ENCODE data around the gene CACNA1I. TPM values are rescaled to one million over a fixed set of nuclear protein-coding genes. Genes with fewer than 3 reads are reported as not detected.

Gene CACNA1I
- total RNA-seq, 1 experiment from 2014 or later: 0.03 TPM

DNA sequence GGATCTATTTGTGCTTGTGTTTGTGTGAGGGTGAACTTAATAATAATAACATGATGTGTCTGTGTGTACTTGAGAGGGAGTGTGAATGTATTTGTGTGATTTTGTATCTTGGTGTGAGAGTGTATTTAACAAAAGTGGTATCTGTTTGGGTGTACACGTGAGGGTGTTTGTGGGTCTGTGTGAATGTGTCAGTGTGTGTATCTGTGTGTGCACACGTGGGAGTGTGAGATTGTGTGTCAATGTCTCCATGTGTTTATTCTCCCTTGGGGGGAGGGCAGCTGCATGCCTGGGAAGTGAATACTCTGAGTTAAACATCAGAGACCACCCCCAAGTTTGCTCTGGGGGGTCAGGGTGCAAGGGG, 23.0 kb upstream of the CACNA1I start:
- H3K27me3 ChIP-seq (replicated peaks): peaks cover 27% of the 10 kb centered on the region
- H3K9me3 ChIP-seq (replicated peaks): no peaks in the 10 kb centered on the region
- H3K4me1 ChIP-seq (replicated peaks): no peaks in the 10 kb centered on the region
- no peaks in the 10 kb centered on the region for H3K36me3 ChIP-seq
- DNase-seq (ENCODE audit: low read depth in 1 of 2, low spot score in 2 of 2): no peak
- H3K27ac ChIP-seq: no peak overlapping the region
- H3K4me3 ChIP-seq: no peak overlapping the region

DNA sequence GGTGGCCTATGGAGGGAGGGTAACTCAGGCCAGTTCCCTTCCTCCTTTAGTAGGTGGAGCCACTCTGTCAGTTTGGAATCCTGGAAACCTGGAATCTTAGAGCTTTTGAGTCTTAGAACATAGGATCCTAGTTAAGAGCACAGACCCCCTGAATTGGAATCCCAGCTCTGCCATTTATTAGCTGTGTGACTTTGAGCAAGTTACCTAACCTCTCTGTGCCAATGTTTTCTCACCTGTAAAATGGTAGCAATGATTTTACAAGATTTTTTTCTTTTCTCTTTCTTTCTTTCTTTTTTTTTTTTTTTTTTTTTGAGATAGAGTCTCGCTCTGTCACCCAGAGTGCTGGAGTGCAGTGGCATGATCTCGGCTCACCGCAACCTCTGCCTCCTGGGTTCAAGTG, 17.1 kb upstream of the CACNA1I start:
- Histone ChIP-seq H3K27me3 (replicated peaks) (peaks cover 40% of the 10 kb centered on the region), H3K36me3 (no peaks in the 10 kb centered on the region), H3K4me3 (no peak overlapping the region), H3K4me1 (replicated peaks) (no peaks in the 10 kb centered on the region), H3K9me3 (replicated peaks) (no peaks in the 10 kb centered on the region), H3K27ac (no peak overlapping the region)
- no peak for DNase-seq (ENCODE audit: low read depth in 1 of 2, low spot score in 2 of 2)

DNA sequence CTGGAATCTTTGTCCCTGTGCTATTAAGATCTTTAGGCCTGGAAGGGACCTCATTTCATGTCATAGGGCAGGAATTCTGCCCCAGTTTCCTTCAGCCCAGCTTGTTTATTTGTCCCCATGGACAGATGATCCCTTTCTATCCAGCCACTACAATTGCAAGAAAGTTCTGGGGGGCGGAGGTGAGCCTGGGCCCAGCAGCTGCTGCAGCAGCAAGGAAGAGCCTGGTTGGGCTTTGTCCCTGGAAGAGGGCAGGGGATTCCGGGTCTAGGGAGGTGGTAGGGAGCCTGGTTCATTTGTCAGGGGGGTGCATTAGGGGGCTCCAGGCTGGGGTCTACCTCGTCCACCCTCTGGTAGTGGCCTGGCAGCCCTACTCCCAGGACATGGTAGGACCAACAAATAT, 16.4 kb upstream of the CACNA1I start:
- Histone ChIP-seq H3K36me3 (no peaks in the 10 kb centered on the region), H3K27me3 (replicated peaks) (peaks cover 47% of the 10 kb centered on the region)
- DNase-seq (ENCODE audit: low read depth in 1 of 2, low spot score in 2 of 2): no peak

DNA sequence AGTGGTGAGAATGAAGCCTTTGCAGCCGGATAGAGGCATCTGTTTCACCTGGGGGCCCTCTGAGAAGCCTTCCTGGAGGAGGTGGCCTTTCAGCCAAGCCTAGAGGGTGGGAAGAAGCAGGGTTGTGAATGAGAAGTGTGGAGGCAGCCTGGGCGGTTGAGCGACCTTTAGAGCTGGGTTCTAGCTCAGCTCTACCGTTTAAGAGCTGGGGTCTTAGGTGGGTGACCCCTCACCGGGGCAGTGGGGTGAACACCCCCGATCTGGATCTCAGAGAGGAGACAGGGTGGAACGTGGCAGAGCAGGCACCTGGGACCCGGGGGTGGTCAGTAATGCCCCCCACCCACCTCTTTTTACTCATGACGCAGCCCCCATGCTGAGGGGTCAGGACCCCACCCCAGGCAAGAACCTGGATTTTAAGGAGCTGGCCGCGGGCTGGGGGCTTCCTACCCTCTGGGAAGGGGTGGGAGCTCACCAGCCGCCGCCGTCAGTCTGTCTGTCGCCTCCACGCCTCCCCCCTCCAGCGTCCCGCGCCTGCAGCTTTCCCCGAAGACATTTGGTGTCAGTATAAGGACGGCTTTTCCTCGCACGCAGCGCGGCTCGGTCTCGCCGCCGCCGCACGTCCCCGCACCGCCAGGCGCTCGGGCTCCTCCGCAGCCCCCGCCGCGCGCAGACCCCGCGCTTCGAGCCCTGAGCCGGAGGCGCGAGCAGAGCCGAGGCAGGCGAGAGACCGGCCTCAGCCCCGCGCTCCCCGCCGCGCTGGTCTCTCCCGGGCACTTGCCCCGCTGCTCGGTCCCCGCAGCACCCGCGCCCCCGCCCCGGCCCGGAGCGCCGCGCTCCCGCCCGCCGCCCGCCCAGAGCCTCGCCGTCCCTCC, 13.3 kb upstream of the CACNA1I start:
- Histone ChIP-seq H3K36me3 (no peaks in the 10 kb centered on the region), H3K27ac (no peak overlapping the region), H3K27me3 (replicated peaks) (peaks cover 45% of the 10 kb centered on the region), H3K4me3 (no peak overlapping the region), H3K4me1 (replicated peaks) (no peaks in the 10 kb centered on the region), H3K9me3 (replicated peaks) (no peaks in the 10 kb centered on the region)
- DNase-seq (ENCODE audit: low read depth in 1 of 2, low spot score in 2 of 2): no peak

More for the DNA sequence above, 16.4 kb upstream of the CACNA1I start:
- no peaks in the 10 kb centered on the region for H3K9me3 ChIP-seq (replicated peaks)
- H3K27ac ChIP-seq: no peak overlapping the region
- no peak overlapping the region for H3K4me3 ChIP-seq
- no peaks in the 10 kb centered on the region for H3K4me1 ChIP-seq (replicated peaks)

DNA sequence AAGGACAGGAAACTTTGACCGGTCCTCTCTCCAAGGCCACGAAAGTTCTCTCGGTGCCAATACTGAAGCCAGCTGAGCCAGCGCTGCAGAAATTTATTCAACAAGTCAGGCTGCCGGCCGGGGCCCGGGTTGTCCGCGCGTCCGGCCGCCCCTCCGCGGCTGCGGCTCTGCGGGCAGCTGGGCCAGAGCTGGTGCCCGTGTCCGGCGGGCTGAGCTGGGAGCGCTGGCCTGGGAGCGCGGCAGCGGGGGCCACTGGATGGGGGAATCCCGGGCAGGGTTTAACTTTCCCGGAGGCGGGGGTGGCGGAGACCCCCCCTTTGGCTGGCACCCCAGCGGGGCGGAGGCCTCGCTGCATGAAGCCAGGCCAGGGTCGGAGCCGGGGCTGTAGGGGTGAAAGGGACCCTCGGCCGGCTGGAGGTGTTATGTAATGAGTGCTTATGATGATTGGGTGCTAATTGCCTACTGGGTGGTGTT, 12.3 kb upstream of the CACNA1I start:
- H3K9me3 ChIP-seq (replicated peaks): no peaks in the 10 kb centered on the region
- H3K27me3 ChIP-seq (replicated peaks): peaks cover 46% of the 10 kb centered on the region

DNA sequence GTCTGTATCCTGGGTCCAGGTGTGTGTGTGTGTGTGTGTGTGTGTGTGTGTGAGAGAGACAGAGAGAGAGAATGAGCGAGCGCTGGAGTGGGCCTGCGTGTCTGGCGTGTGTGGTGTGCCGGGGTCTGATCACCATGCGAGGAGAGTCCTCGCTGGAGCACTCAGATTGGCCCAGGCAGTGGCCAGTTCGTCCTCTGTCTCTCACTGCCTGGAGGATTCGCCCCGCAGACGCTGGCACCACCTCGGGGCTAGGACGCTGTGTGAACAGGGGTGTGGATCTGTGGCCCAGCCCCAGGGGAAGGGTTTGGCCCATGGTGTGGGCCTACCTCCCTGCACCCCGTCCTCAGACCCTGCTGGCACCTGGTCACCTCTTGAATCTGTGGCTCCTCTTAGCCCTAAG, 11.6 kb upstream of the CACNA1I start:
- H3K4me3 ChIP-seq: no peak overlapping the region
- peaks cover 46% of the 10 kb centered on the region for H3K27me3 ChIP-seq (replicated peaks)
- H3K4me1 ChIP-seq (replicated peaks): no peaks in the 10 kb centered on the region
- DNase-seq (ENCODE audit: low read depth in 1 of 2, low spot score in 2 of 2): no peak
- H3K36me3 ChIP-seq: no peaks in the 10 kb centered on the region
- H3K27ac ChIP-seq: no peak overlapping the region
- H3K9me3 ChIP-seq (replicated peaks): no peaks in the 10 kb centered on the region

More for the DNA sequence above, 12.3 kb upstream of the CACNA1I start:
- H3K4me3 ChIP-seq: no peak overlapping the region
- no peaks in the 10 kb centered on the region for H3K36me3 ChIP-seq
- no peak for DNase-seq (ENCODE audit: low read depth in 1 of 2, low spot score in 2 of 2)
- H3K27ac ChIP-seq: no peak overlapping the region
- H3K4me1 ChIP-seq (replicated peaks): no peaks in the 10 kb centered on the region

DNA sequence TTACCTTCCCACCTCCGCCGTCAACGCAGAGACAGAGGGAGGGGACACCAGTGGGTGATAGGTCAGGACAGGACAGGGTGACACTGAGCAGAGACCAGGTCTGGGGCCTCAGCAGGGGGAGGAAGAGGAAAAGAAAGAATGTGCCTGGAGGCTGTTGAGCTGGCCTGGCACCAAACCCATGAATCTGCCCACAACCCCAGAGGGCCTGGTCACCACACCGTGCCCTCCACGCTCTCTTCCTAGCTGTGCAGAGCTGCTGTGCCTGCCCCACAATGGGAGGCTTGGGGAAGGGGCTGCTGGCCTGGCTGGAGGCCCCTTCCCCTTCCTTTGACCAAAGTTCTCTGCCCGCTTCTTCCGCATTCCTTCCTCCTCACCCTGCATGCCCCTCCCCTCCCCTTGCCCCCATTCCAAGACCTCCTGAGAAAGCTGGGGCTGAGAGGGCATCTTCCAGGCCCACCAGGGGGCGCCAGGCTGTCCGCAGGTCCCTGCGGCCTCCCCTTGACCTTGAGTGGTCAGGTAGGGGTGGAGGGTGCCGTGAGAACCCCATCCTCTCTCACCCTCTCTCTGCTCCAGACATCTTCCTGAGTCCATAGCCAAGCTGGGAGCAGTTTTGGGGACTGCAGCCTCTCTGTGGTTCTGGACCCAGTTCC, 11.0 kb upstream of the CACNA1I start:
- Histone ChIP-seq H3K36me3 (no peaks in the 10 kb centered on the region), H3K4me1 (replicated peaks) (no peaks in the 10 kb centered on the region), H3K9me3 (replicated peaks) (no peaks in the 10 kb centered on the region), H3K4me3 (no peak overlapping the region), H3K27ac (no peak overlapping the region), H3K27me3 (replicated peaks) (peaks cover 46% of the 10 kb centered on the region)
- DNase-seq (ENCODE audit: low read depth in 1 of 2, low spot score in 2 of 2): peak in 1 of 2 experiments; percentile 16

DNA sequence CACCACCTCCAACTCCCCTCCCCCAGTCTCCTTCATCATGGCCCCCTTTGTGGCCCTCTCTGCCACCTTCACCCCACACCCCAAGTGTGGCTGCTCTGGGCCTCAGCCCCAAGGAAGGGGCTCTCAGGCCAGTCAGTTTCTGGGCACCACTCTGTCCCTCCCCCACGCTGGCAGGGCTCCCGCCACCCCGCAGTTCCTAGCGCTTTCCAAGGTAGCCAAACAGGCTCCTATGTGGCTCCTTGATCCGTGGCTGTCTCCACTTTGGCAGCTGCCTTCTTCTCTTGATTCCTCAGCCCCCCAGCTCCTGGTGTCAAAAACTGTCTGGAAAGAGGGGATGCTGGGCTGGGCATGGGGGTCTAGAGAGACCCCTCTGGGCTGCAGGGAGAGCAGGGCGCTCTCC, 10.4 kb upstream of the CACNA1I start:
- Histone ChIP-seq H3K4me3 (no peak overlapping the region), H3K36me3 (no peaks in the 10 kb centered on the region), H3K27me3 (replicated peaks) (peaks cover 46% of the 10 kb centered on the region), H3K9me3 (replicated peaks) (no peaks in the 10 kb centered on the region), H3K4me1 (replicated peaks) (no peaks in the 10 kb centered on the region), H3K27ac (no peak overlapping the region)
- no peak for DNase-seq (ENCODE audit: low read depth in 1 of 2, low spot score in 2 of 2)

DNA sequence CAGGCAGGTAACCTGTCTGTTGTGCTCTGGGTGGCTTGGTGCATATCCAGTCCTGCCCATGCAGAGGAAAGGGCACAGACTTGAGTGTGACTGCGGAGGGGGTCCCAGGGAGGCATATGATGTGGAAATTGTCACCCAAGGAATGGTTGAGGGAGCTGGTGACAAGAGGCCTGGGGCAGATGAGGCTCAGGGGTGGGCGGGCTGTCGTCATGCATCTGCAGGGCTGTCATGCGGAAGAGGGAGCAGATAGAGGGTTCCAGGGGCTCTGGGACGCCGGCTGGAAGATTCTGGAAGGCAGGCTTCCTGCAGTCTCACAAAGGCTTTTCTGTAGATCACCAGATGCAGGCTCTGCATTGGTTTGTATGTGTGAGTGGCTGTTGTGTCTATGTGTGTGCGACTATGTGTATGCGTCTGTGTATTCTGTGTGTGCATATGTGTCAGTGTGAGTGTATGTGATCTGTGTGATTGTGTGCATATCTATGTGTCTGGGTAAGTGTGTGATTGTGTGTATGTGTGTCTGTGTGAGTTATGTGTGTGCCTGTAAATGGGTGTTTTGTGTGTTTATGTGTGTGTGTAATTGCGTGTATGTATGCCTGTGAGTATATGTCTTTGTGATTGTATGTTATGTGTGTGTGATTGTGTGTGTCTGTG, 7.6 kb upstream of the CACNA1I start:
- peaks cover 24% of the 10 kb centered on the region for H3K27me3 ChIP-seq (replicated peaks)
- no peaks in the 10 kb centered on the region for H3K4me1 ChIP-seq (replicated peaks)
- H3K9me3 ChIP-seq (replicated peaks): no peaks in the 10 kb centered on the region
- H3K4me3 ChIP-seq: no peak overlapping the region
- no peak overlapping the region for H3K27ac ChIP-seq
- no peak for DNase-seq (ENCODE audit: low read depth in 1 of 2, low spot score in 2 of 2)
- H3K36me3 ChIP-seq: no peaks in the 10 kb centered on the region

DNA sequence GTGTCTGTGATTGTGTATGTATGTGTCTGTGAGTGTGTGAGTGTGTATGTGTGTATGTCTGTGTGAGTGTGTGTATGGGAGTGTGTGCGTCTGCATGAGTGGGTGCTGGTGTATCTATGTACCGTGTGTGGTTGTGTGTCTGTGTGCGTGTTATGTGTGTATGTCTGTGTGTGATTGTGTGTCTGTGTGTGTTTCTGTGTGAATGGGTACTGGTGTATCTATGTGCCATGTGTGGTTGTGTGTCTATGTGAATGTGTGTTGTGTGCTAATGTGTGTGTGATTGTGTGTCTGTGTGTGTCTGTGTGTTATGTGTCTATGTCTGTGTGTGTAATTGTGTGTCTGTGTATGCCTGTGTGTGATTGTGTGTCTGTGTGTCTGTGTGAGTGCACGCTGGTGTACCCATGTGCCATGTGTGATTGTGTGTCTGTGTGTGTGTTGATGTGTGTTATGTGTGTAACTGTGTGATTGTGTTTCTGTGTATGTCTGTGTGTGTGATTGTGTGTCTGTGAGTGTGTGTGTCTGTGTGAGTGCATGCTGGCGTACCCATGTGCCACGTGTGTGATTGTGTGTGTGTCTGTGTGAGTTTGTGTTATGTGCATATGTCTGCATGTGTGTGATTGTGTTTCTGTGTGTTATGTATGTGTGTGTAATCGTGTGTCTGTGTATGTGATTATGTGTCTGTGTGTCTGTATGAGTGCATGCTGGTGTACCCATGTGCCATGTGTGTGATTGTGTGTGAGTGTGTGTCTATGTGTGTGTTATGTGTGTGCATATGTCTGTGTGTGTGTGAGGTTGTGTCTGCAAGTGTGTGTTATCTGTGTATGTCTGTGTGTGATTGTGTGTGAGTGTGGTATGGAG, 6.8 kb upstream of the CACNA1I start:
- H3K27me3 ChIP-seq (replicated peaks): peaks cover 15% of the 10 kb centered on the region
- no peaks in the 10 kb centered on the region for H3K9me3 ChIP-seq (replicated peaks)
- H3K4me1 ChIP-seq (replicated peaks): no peaks in the 10 kb centered on the region
- H3K27ac ChIP-seq: no peak overlapping the region
- H3K36me3 ChIP-seq: no peaks in the 10 kb centered on the region
- no peak overlapping the region for H3K4me3 ChIP-seq
- DNase-seq (ENCODE audit: low read depth in 1 of 2, low spot score in 2 of 2): no peak

DNA sequence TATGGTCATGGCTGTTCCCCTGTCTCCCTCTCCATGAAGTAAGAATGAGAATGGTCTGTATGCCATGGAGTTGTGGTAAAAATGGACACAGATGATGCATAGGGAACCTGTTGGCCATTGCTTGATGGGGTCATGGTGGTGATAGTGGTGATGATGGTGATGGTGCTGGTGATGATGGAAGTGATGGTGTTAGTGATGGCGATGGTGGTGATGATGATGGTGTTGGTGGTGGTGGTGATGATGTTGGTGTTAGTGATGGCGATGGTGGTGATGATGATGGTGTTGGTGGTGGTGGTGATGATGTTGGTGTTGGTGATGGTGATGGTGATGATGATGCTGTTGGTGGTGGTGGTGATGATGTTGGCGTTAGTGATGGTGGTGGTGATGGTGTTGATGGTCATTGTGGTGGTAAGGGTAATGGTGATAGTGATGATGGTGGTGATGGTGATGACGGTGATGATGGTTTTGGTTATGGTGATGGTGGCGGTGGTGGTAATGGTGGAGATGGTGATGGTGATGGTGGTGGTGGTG, 5.1 kb upstream of the CACNA1I start:
- H3K27me3 ChIP-seq (replicated peaks): peaks cover 3% of the 10 kb centered on the region; the same call in 1 of the 2 replicates
- no peaks in the 10 kb centered on the region for H3K9me3 ChIP-seq (replicated peaks)
- H3K27ac ChIP-seq: no peak overlapping the region
- H3K4me3 ChIP-seq: no peak overlapping the region
- no peak for DNase-seq (ENCODE audit: low read depth in 1 of 2, low spot score in 2 of 2)
- no peaks in the 10 kb centered on the region for H3K4me1 ChIP-seq (replicated peaks)
- no peaks in the 10 kb centered on the region for H3K36me3 ChIP-seq

DNA sequence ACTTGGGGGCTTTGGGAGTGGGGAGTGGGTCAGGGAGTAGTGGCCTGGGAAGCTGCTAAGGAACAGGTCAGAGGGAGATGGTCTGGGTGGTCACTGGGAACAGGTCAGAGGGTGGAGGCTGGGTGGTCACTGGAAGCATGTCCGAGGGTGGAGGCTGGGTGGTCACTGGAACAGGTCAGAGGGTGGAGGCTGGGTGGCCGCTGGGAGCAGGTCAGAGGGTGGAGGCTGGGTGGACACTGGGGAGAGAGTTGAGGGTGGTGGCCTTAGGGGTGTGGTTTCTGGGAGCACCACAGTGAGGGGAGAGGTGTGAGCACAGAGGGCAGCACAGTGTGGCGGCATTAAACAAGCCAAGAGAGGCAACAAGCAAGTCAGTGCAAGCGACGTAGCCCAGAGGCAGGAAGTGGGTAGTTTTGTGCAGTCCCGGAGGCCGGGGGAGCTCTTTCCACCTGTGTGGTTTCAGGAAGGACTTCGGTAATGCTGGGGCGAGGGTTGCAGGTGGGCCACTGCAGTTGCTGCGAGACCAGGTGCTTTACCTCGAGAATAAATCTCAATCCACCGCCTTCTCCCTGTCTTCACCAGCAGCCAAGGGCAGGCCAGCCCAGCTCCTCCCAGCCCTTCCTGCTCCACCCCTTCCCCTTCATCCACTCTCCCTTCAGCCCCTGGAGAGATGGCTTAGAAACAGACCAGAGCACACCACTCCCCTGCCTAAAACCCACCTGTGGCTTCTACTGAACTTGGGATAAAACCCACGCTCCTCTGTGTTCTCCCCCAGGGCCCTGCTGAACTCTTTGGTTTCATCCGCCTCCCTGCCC, 3.2 kb upstream of the CACNA1I start:
- Histone ChIP-seq H3K4me1 (replicated peaks) (no peaks in the 10 kb centered on the region), H3K27me3 (replicated peaks) (peaks cover 3% of the 10 kb centered on the region; the same call in 1 of the 2 replicates), H3K27ac (no peak overlapping the region), H3K9me3 (replicated peaks) (no peaks in the 10 kb centered on the region), H3K36me3 (no peaks in the 10 kb centered on the region), H3K4me3 (no peak overlapping the region)
- DNase-seq (ENCODE audit: low read depth in 1 of 2, low spot score in 2 of 2): no peak
